ENCODE results near the gene IRX2.

GRCh38 chr5:2763533-2763794 lies 12.0 kb upstream of the IRX2 start:
- TF ChIP-seq, protein P1, sequence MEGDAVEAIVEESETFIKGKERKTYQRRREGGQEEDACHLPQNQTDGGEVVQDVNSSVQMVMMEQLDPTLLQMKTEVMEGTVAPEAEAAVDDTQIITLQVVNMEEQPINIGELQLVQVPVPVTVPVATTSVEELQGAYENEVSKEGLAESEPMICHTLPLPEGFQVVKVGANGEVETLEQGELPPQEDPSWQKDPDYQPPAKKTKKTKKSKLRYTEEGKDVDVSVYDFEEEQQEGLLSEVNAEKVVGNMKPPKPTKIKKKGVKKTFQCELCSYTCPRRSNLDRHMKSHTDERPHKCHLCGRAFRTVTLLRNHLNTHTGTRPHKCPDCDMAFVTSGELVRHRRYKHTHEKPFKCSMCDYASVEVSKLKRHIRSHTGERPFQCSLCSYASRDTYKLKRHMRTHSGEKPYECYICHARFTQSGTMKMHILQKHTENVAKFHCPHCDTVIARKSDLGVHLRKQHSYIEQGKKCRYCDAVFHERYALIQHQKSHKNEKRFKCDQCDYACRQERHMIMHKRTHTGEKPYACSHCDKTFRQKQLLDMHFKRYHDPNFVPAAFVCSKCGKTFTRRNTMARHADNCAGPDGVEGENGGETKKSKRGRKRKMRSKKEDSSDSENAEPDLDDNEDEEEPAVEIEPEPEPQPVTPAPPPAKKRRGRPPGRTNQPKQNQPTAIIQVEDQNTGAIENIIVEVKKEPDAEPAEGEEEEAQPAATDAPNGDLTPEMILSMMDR (IDR thresholded peaks at IDR 0.05 in 2 of 3, conservative IDR thresholded peaks at IDR 0.05 in 1 of 3; ENCODE audit: control insufficient read depth in 2 of 3, extremely low read depth in 1 of 3, insufficient read depth in 1 of 3, low read depth in 3 of 3, low read length in 3 of 3), result no peak
- no peak for TF ChIP-seq RFX5 (IDR thresholded peaks at IDR 0.05; ENCODE audit: low read depth, low read length)
- no peak for TF ChIP-seq E2F4 (IDR thresholded peaks at IDR 0.05; ENCODE audit: low read depth, low read length)
- TF ChIP-seq SMAD1 (IDR thresholded peaks at IDR 0.05; ENCODE audit: low read depth, partially characterized antibody), result no peak
- no peak for TF ChIP-seq RELB (IDR thresholded peaks at IDR 0.05; ENCODE audit: low read depth)
- no peak for TF ChIP-seq NRF1 (conservative IDR thresholded peaks at IDR 0.05; ENCODE audit: low read depth, low read length)
- TF ChIP-seq SUZ12 (IDR thresholded peaks at IDR 0.05; ENCODE audit: unreplicated experiment), result no peak
- TF ChIP-seq POLR2A (IDR thresholded peaks at IDR 0.05; ENCODE audit: low read depth, low read length), result no peak
- no peak for TF ChIP-seq ZBED1 (IDR thresholded peaks at IDR 0.05; ENCODE audit: borderline replicate concordance)
- TF ChIP-seq TAF1 (IDR thresholded peaks at IDR 0.05; ENCODE audit: borderline replicate concordance, low read depth, low read length), result no peak
- no peak for TF ChIP-seq CBX3 (IDR thresholded peaks at IDR 0.05; ENCODE audit: borderline replicate concordance, low read depth)
- TF ChIP-seq CHD1 (IDR thresholded peaks at IDR 0.05; ENCODE audit: low read depth, low read length), result no peak
- no peak for TF ChIP-seq POLR2AphosphoS5 (IDR thresholded peaks at IDR 0.05; ENCODE audit: low read length)
